Trophoblast cell (in vitro differentiated cells and primary cell): ENCODE results near the gene TSSC4.

Source experiments
- DNase-seq, 2 donors: peaks; one replicate each; pipeline ENCODE4 v3.0.0-alpha.2; 2016
- H2AFZ ChIP-seq: 2 replicates; pipeline ENCODE4 v1.6.1; 2013; ENCODE audit warnings: low read length, moderate library complexity, mild to moderate bottlenecking; ENCODE audit not compliant: insufficient read depth, poor library complexity
- H2AK5ac ChIP-seq: 2 replicates; pipeline ENCODE4 v1.6.1; 2013; ENCODE audit warnings: mild to moderate bottlenecking, low read length
- H2BK120ac ChIP-seq: 2 replicates; pipeline ENCODE4 v1.6.1; 2013; ENCODE audit warnings: low read length, mild to moderate bottlenecking, moderate library complexity; ENCODE audit not compliant: insufficient read depth, poor library complexity
- H2BK12ac ChIP-seq: 2 replicates; pipeline ENCODE4 v1.6.1; 2013; ENCODE audit warnings: mild to moderate bottlenecking, low read length, moderate library complexity
- H2BK5ac ChIP-seq: 2 replicates; pipeline ENCODE4 v1.6.1; 2013; ENCODE audit warnings: low read length, low read depth, moderate library complexity, mild to moderate bottlenecking; ENCODE audit not compliant: poor library complexity
- H3K14ac ChIP-seq: 2 replicates; pipeline ENCODE4 v1.6.1; 2013; ENCODE audit warnings: mild to moderate bottlenecking, low read length
- H3K18ac ChIP-seq: 2 replicates; pipeline ENCODE4 v1.6.1; 2013; ENCODE audit warnings: mild to moderate bottlenecking, low read length
- H3K23ac ChIP-seq: 2 replicates; pipeline ENCODE4 v1.6.1; 2013; ENCODE audit warnings: low read length
- H3K27ac ChIP-seq: 2 replicates; pipeline ENCODE4 v1.5.1; 2013; ENCODE audit warnings: low read depth, mild to moderate bottlenecking, inconsistent platforms, low read length, moderate library complexity
- H3K27me3 ChIP-seq: 2 replicates; pipeline ENCODE4 v1.6.1; 2013; ENCODE audit warnings: inconsistent platforms, mild to moderate bottlenecking, low read length, moderate library complexity; ENCODE audit not compliant: insufficient read depth
- H3K36me3 ChIP-seq, 2 experiments: 1 replicate in 1 of 2; 2 replicates in 1 of 2; pipeline ENCODE4 v1.6.1; 2013; ENCODE audit warnings: low read length in 2 of 2, mild to moderate bottlenecking in 2 of 2, moderate library complexity in 1 of 2; ENCODE audit not compliant: insufficient read depth in 2 of 2, control insufficient read depth in 1 of 2
- H3K4ac ChIP-seq: 2 replicates; pipeline ENCODE4 v1.6.1; 2013; ENCODE audit warnings: low read depth, mild to moderate bottlenecking, low read length, moderate library complexity
- H3K4me1 ChIP-seq, 2 experiments: 1 replicate in 1 of 2; 2 replicates in 1 of 2; pipeline ENCODE4 v1.6.1; 2013; ENCODE audit warnings: low read length in 2 of 2, mild to moderate bottlenecking in 2 of 2, moderate library complexity in 1 of 2; ENCODE audit not compliant: insufficient read depth in 2 of 2, control insufficient read depth in 1 of 2
- H3K4me2 ChIP-seq: 2 replicates; pipeline ENCODE4 v1.6.1; 2013; ENCODE audit warnings: inconsistent platforms, mild to moderate bottlenecking, low read length, moderate library complexity
- H3K4me3 ChIP-seq: 2 replicates; pipeline ENCODE4 v1.5.1; 2013; ENCODE audit warnings: mild to moderate bottlenecking, low read depth, low read length, inconsistent platforms
- H3K79me1 ChIP-seq: one replicate; pipeline ENCODE4 v1.6.1; 2013; ENCODE audit warnings: low read length
- H3K79me2 ChIP-seq: 2 replicates; pipeline ENCODE4 v1.6.1; 2013; ENCODE audit warnings: low read length, mild to moderate bottlenecking; ENCODE audit not compliant: control insufficient read depth, insufficient read depth, poor library complexity
- H3K9ac ChIP-seq: 2 replicates; pipeline ENCODE4 v1.6.1; 2013; ENCODE audit warnings: mild to moderate bottlenecking, low read length
- H3K9me3 ChIP-seq: 2 replicates; pipeline ENCODE4 v1.6.1; 2013; ENCODE audit warnings: low read depth, mild to moderate bottlenecking, control low read depth, inconsistent platforms, low read length; ENCODE audit not compliant: insufficient read depth
- H4K12ac ChIP-seq: 2 replicates; pipeline ENCODE4 v1.6.1; 2013; ENCODE audit warnings: low read depth, mild to moderate bottlenecking, low read length, moderate library complexity
- H4K8ac ChIP-seq: 2 replicates; pipeline ENCODE4 v1.6.1; 2013; ENCODE audit warnings: low read depth, mild to moderate bottlenecking, low read length, moderate library complexity
- H4K91ac ChIP-seq: one replicate; pipeline ENCODE4 v1.6.1; 2013; ENCODE audit warnings: low read depth, mild to moderate bottlenecking, low read length, moderate library complexity
- WGBS: extraction: QIAGEN DNeasy Blood & Tissue Kit; methylation state at CpG from one replicate; pipeline ENCODE4 v1.1.7; 2013; ENCODE audit warnings: missing lambda C conversion rate; ENCODE audit not compliant: insufficient read length, insufficient coverage; ENCODE audit errors: extremely low coverage; 5-methylcytosine and 5-hydroxymethylcytosine counted together

Gene TSSC4

DNA sequence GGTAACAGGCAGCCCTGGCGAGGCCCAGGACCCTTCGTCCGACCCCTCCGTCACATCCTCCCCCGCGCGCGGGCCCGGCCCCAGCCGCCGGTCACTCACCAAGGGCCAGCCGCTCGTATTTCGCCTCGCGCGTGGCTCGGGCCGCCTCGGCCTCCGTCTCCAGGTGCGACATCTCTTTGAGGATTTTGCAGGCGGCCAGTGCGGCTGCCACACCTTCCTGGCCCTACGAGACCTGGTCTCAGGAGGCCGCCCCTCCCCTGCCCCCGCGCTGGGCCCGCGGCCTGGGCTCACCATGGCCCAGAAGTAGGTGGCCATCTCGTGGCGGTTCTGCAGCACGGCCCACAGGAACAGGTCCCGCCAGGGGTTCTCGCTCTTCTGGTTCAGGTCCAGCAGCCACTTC, 14.1 kb downstream of the TSSC4 start:
- H3K9me3 ChIP-seq = no peaks in the 10 kb centered on the region
- no peak overlapping the region for H3K14ac ChIP-seq
- H3K4me1 ChIP-seq = no peaks in the 10 kb centered on the region
- no peak overlapping the region for H2AK5ac ChIP-seq
- no peaks in the 10 kb centered on the region for H3K36me3 ChIP-seq
- no peak overlapping the region for H4K91ac ChIP-seq
- no peaks in the 10 kb centered on the region for H3K79me2 ChIP-seq
- H2AFZ ChIP-seq = no peak overlapping the region
- no peak overlapping the region for H2BK120ac ChIP-seq
- no peaks in the 10 kb centered on the region for H3K79me1 ChIP-seq
- H3K27me3 ChIP-seq = no peaks in the 10 kb centered on the region
- no peak overlapping the region for H3K4me2 ChIP-seq
- H3K27ac ChIP-seq = no peak overlapping the region
- WGBS = no CpG with 5 or more reads among the region's 35 CpGs
- no peak overlapping the region for H3K4ac ChIP-seq
- no peak overlapping the region for H4K12ac ChIP-seq
- no peak overlapping the region for H3K9ac ChIP-seq
- H3K4me3 ChIP-seq = no peak overlapping the region
- no peak overlapping the region for H3K23ac ChIP-seq
- H4K8ac ChIP-seq = no peak overlapping the region
- H2BK12ac ChIP-seq = no peak overlapping the region
- no peak overlapping the region for H2BK5ac ChIP-seq
- DNase-seq = no peak
- H3K18ac ChIP-seq = no peak overlapping the region

DNA sequence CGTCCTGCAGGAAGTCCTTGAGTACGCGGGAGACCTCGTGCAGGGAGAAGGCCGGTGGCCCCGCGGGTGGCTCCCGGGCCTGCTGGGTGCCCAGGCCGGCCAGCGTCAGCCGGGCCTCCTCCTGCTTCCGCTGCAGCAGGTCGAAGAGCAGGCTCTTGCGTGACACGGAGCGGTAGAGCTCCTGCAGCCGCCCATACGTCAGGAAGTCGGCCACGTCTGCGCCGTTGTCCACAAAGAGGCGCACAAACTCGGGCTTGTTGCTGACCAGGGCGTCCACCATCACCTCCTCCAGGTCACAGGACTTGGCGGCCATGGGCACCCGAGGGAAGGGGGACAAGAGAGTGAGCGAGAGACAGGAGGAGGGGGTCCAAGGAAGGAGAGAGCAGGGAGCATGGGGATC, 14.6 kb downstream of the TSSC4 start:
- Histone ChIP-seq H2BK5ac (no peak overlapping the region), H4K91ac (no peak overlapping the region), H3K9ac (no peak overlapping the region), H3K79me1 (no peaks in the 10 kb centered on the region), H3K4ac (no peak overlapping the region), H3K23ac (no peak overlapping the region), H3K14ac (no peak overlapping the region), H4K8ac (no peak overlapping the region), H3K4me2 (no peak overlapping the region), H3K36me3 (no peaks in the 10 kb centered on the region), H3K79me2 (no peaks in the 10 kb centered on the region), H3K27ac (no peak overlapping the region), H3K4me3 (no peak overlapping the region), H3K18ac (no peak overlapping the region), H2AK5ac (no peak overlapping the region), H3K4me1 (no peaks in the 10 kb centered on the region), H2BK12ac (no peak overlapping the region), H2BK120ac (no peak overlapping the region), H3K9me3 (no peaks in the 10 kb centered on the region), H3K27me3 (no peaks in the 10 kb centered on the region), H4K12ac (no peak overlapping the region), H2AFZ (no peak overlapping the region)
- no CpG with 5 or more reads among the region's 28 CpGs for WGBS
- no peak for DNase-seq

GRCh38 chr11:2415601-2416380, 15.2 kb downstream of the TSSC4 start:
- Histone ChIP-seq H3K14ac (no peak overlapping the region), H2BK120ac (no peak overlapping the region), H3K18ac (no peak overlapping the region), H3K36me3 (no peaks in the 10 kb centered on the region), H3K27ac (no peak overlapping the region), H3K79me1 (no peaks in the 10 kb centered on the region), H2BK5ac (no peak overlapping the region), H3K4ac (no peak overlapping the region), H2AFZ (no peak overlapping the region), H3K27me3 (no peaks in the 10 kb centered on the region), H3K4me2 (no peak overlapping the region), H3K4me1 (no peaks in the 10 kb centered on the region), H3K23ac (no peak overlapping the region), H3K79me2 (no peaks in the 10 kb centered on the region), H2AK5ac (no peak overlapping the region), H4K12ac (no peak overlapping the region), H4K91ac (no peak overlapping the region), H2BK12ac (no peak overlapping the region), H4K8ac (no peak overlapping the region), H3K4me3 (no peak overlapping the region), H3K9me3 (no peaks in the 10 kb centered on the region), H3K9ac (no peak overlapping the region)
- DNase-seq = no peak
- no CpG with 5 or more reads among the region's 34 CpGs for WGBS

GRCh38 chr11:2416765-2417164, 16.2 kb downstream of the TSSC4 start:
- no peaks in the 10 kb centered on the region for H3K79me1 ChIP-seq
- no peak overlapping the region for H3K4ac ChIP-seq
- no peak overlapping the region for H3K4me3 ChIP-seq
- H2BK5ac ChIP-seq = no peak overlapping the region
- H3K36me3 ChIP-seq = no peaks in the 10 kb centered on the region
- H2BK12ac ChIP-seq = no peak overlapping the region
- H3K23ac ChIP-seq = no peak overlapping the region
- no CpG with 5 or more reads among the region's 18 CpGs for WGBS
- no peaks in the 10 kb centered on the region for H3K27me3 ChIP-seq
- no peak overlapping the region for H2AFZ ChIP-seq
- no peaks in the 10 kb centered on the region for H3K4me1 ChIP-seq
- H4K91ac ChIP-seq = no peak overlapping the region
- H3K79me2 ChIP-seq = no peaks in the 10 kb centered on the region
- no peak overlapping the region for H4K8ac ChIP-seq
- no peak overlapping the region for H3K4me2 ChIP-seq
- no peak overlapping the region for H3K18ac ChIP-seq
- H3K9me3 ChIP-seq = no peaks in the 10 kb centered on the region
- H3K27ac ChIP-seq = no peak overlapping the region
- H2BK120ac ChIP-seq = no peak overlapping the region
- no peak overlapping the region for H3K14ac ChIP-seq
- H4K12ac ChIP-seq = no peak overlapping the region
- DNase-seq = peak in 1 of 2 donors; percentile 16
- H3K9ac ChIP-seq = no peak overlapping the region
- H2AK5ac ChIP-seq = no peak overlapping the region
